HepG2 (cell line): ENCODE results near the gene SAMM50. TPM values are rescaled to one million over a fixed set of nuclear protein-coding genes. Genes with fewer than 3 reads are reported as not detected.

Source experiments
- ATAC-seq: fragments of 200-7000 bp; cut with Tn5 transposase; 3 replicates; pipeline ENCODE4 v1.9.1; 2020; ENCODE audit warnings: mild to moderate bottlenecking, moderate library complexity
- BruUV-seq: library from RNA; stranded (reverse); fragments of 400-500 nt; replicated peaks from 2 replicates; lab custom pipeline; 2021; lab: Mats Ljungman, UMichigan
- CTCF ChIA-PET: fragments of 300-600 bp; formaldehyde crosslinking; extraction: SDS; loops from one replicate; lab custom pipeline; 2021; ENCODE audit warnings: low total read pairs, inconsistent platforms, low intra/inter-chr PET ratio; lab: Yijun Ruan, JAX
- POLR2A ChIA-PET: fragments of 350-600 bp; sonication (Branson Sonifier 250); formaldehyde crosslinking; loops from one replicate; lab custom pipeline; 2020; ENCODE audit warnings: antibody characterized with exemption, inconsistent platforms; lab: Yijun Ruan, JAX
- DNase-seq: peaks from one replicate; pipeline ENCODE4 v3.0.0-alpha.2; 2015; ENCODE audit warnings: low spot score
- FAIRE-seq: peaks from 3 replicates; lab custom pipeline; 2011; peaks lifted over from hg19 to GRCh38; lab: Jason Lieb, UNC
- H2AFZ ChIP-seq: one replicate; pipeline ENCODE4 v1.6.1; 2011; ENCODE audit warnings: low read length, inconsistent platforms
- H3K27ac ChIP-seq: fragments of 300-600 bp; 3 replicates; pipeline ENCODE4 v1.8.0; 2011; ENCODE audit warnings: mixed run types, mild to moderate bottlenecking, mixed read lengths, low read length, inconsistent platforms; ENCODE audit not compliant: insufficient read depth; ENCODE audit errors: extremely low read length
- H3K27me3 ChIP-seq, 2 experiments: fragments of 200-600 bp in 1 of 2; 2 replicates in 1 of 2; 3 replicates in 1 of 2; pipeline versions ENCODE4 v1.6.0 to v1.8.0; 2011; ENCODE audit warnings: low read length in 2 of 2, mild to moderate bottlenecking in 2 of 2, moderate library complexity in 2 of 2, inconsistent platforms in 1 of 2; ENCODE audit not compliant: insufficient read depth in 2 of 2, control insufficient read depth in 1 of 2
- H3K36me3 ChIP-seq, 2 experiments: fragments of 200-600 bp in 1 of 2; replicated peaks in 1 of 2; 2 replicates in 1 of 2; 3 replicates in 1 of 2; pipeline versions ENCODE4 v1.5.1 to v1.8.0; 2011; ENCODE audit warnings: low read length in 2 of 2, inconsistent platforms in 1 of 2; ENCODE audit not compliant: insufficient read depth in 2 of 2, control insufficient read depth in 1 of 2
- H3K4me1 ChIP-seq: 2 replicates; pipeline ENCODE4 v1.5.1; 2012; ENCODE audit warnings: low read length, inconsistent platforms; ENCODE audit not compliant: insufficient read depth
- H3K4me2 ChIP-seq: 2 replicates; pipeline ENCODE4 v1.6.0; 2011; ENCODE audit warnings: low read depth, low read length, inconsistent platforms
- H3K4me3 ChIP-seq, 3 experiments: fragments of 200-600 bp in 1 of 3; sonication (generic), shearing (Covaris generic) in 1 of 3; replicated peaks in 1 of 3; 2 replicates each; pipeline ENCODE4 v1.5.1; 2011 to 2016; ENCODE audit warnings: low read length in 3 of 3, inconsistent platforms in 2 of 3, low read depth in 2 of 3, mild to moderate bottlenecking in 2 of 3, control low read depth in 1 of 3, mixed read lengths in 1 of 3; ENCODE audit not compliant: insufficient read depth in 1 of 3
- H3K79me2 ChIP-seq: one replicate; pipeline ENCODE4 v1.6.1; 2011; ENCODE audit warnings: low read length, inconsistent platforms; ENCODE audit not compliant: insufficient read depth
- H3K9ac ChIP-seq: 2 replicates; pipeline ENCODE4 v1.6.0; 2011; ENCODE audit warnings: mild to moderate bottlenecking, low read depth, low read length, inconsistent platforms; ENCODE audit not compliant: insufficient read depth
- H3K9me3 ChIP-seq: 2 replicates; pipeline ENCODE4 v1.5.1; 2012; ENCODE audit warnings: mild to moderate bottlenecking, low read length
- H4K20me1 ChIP-seq: 2 replicates; pipeline ENCODE4 v1.6.0; 2011; ENCODE audit warnings: inconsistent platforms, mild to moderate bottlenecking, low read length, moderate library complexity; ENCODE audit not compliant: insufficient read depth
- ASH2L ChIP-seq: fragments of 300-600, 200-600 bp; sonication (generic); IDR thresholded peaks from 2 replicates; pipeline ENCODE4 v1.7.0; 2017; ENCODE audit warnings: low read depth, mild to moderate bottlenecking, moderate library complexity, mixed read lengths, low read length; ENCODE audit not compliant: insufficient read length
- RAD21 ChIP-seq: fragments of 450-650 bp; formaldehyde crosslinking; IDR thresholded peaks from 2 replicates; pipeline ENCODE4 v1.5.0; 2020; ENCODE audit warnings: mild to moderate bottlenecking
- RBFOX2 ChIP-seq: fragments of 200-400 bp; formaldehyde crosslinking; IDR thresholded peaks from 2 replicates; pipeline ENCODE4 v1.6.1; 2017; ENCODE audit warnings: low read depth, mild to moderate bottlenecking, low read length
- STAG1 ChIP-seq: sonication (generic); formaldehyde crosslinking; IDR thresholded peaks from 2 replicates; pipeline ENCODE4 v1.4.0; 2020; ENCODE audit warnings: missing genetic modification reagents
- ZBTB33 ChIP-seq: sonication (generic); formaldehyde crosslinking; IDR thresholded peaks from 2 replicates; pipeline ENCODE4 v1.4.0; 2020; ENCODE audit warnings: missing genetic modification reagents
- ZBTB37 ChIP-seq: sonication (generic); formaldehyde crosslinking; IDR thresholded peaks from 2 replicates; pipeline ENCODE4 v1.4.0; 2020; ENCODE audit warnings: mild to moderate bottlenecking, missing genetic modification reagents
- ZNF292 ChIP-seq: sonication (generic); formaldehyde crosslinking; IDR thresholded peaks from 2 replicates; pipeline ENCODE4 v1.8.1; 2022; ENCODE audit warnings: mild to moderate bottlenecking, low read depth, missing genetic modification reagents, borderline replicate concordance
- ZNF513 ChIP-seq: sonication (generic); formaldehyde crosslinking; conservative IDR thresholded peaks from 2 replicates; pipeline ENCODE4 v1.5.0; 2020; ENCODE audit warnings: missing genetic modification reagents
- ZNF75D ChIP-seq: sonication (generic); formaldehyde crosslinking; IDR thresholded peaks from 2 replicates; pipeline ENCODE4 v1.8.1; 2023; ENCODE audit warnings: missing genetic modification reagents, mild to moderate bottlenecking, borderline replicate concordance
- ZNF768 ChIP-seq: sonication (generic); formaldehyde crosslinking; IDR thresholded peaks from 2 replicates; pipeline ENCODE4 v1.4.0; 2020; ENCODE audit warnings: missing genetic modification reagents
- WGBS: methylation state at CpG from one replicate; pipeline ENCODE4 v1.1.6; 2017; ENCODE audit warnings: low lambda C conversion rate; 5-methylcytosine and 5-hydroxymethylcytosine counted together
- in situ Hi-C: cut with HindIII; loops from 2 replicates; pipeline ENCODE4 v1.10.0; 2017; ENCODE audit warnings: low pct_unique_long_range_greater_than_20kb; ENCODE audit not compliant: extremely low pct_ligation_motif_present
- intact Hi-C: fragments of 100-400 bp; cut with micrococcal nuclease; formaldehyde crosslinking; loops from one replicate; pipeline ENCODE4 v1.10.0; 2022; ENCODE audit not compliant: unreplicated experiment
- polyA plus RNA-seq, 8 experiments: library from polyadenylated mRNA; depleted of rRNA in 3 of 8; stranded (reverse) in 7 of 8; unstranded in 1 of 8; fragments of >200 nt; fragmentation: Illumina TruSeq in 4 of 8; extraction: Trizol in 4 of 8; gene quantifications; 2 replicates each; pipeline versions ENCODE4 v1.2.1 to v1.2.3, GENCODE V29; 2011 to 2016; ENCODE audit warnings: low read depth in 4 of 8, missing spikeins in 1 of 8, mixed read lengths in 1 of 8; ENCODE audit not compliant: insufficient read depth in 1 of 8
- total RNA-seq, 5 experiments: library from RNA; depleted of rRNA; stranded (reverse); fragments of >200 nt; fragmentation: Illumina TruSeq; extraction: Trizol; gene quantifications; 2 replicates each; pipeline ENCODE4 v1.2.3, GENCODE V29; 2016; ENCODE audit warnings: low read depth in 1 of 5

The SAMM50 gene
- total and polyA plus RNA-seq, 2 of the 13 experiments (the other 11 are each of a cell fraction or from before 2014, with no cell fraction given) = 34.7 to 63.4 TPM

- no peaks in the 10 kb centered on the region for H3K79me2 ChIP-seq
- H3K9me3 ChIP-seq = no peaks in the 10 kb centered on the region
- POLR2A ChIA-PET = no interaction called here
- peak; percentile 20; the same call in 1 of the 3 replicates for ATAC-seq
- TF ChIP-seq ZNF768 (CRISPR knock-in tag) (0 out of 2 replicates have a peak, but pooled peaks have one; percentile 17), ASH2L (no peak)
- TF ChIP-seq, all 625 proteins: peak for 1
- Histone ChIP-seq H4K20me1 (peaks cover 4% of the 10 kb centered on the region; the same call in 1 of the 2 replicates), H3K27me3 (no peaks in the 10 kb centered on the region), H3K4me2 (no peak overlapping the region), H3K4me1 (peaks cover 7% of the 10 kb centered on the region), H3K27ac (no peak overlapping the region), H3K4me3 (no peak overlapping the region), H3K36me3 (peaks cover 37 to 83% of the 10 kb centered on the region in 2 experiments), H3K9ac (no peak overlapping the region), H2AFZ (no peak overlapping the region)
- intact Hi-C loops = no loop called here
- no peak for FAIRE-seq
- DNase-seq = no peak
- in situ Hi-C loops = loop anchor here (5.0 kb wide), 1 partner anchor 635 kb away; no protein-coding TSS in a partner anchor
- no TSS peak for BruUV-seq
- CTCF ChIA-PET = interaction anchor here (1.7 to 2.2 kb wide), 3 partner anchors 89 to 634 kb away, joined by 8 to 27 read pairs (median 17); no protein-coding TSS in a partner anchor
- WGBS = 99% methylated on average over 10 of the region's 16 CpGs
Measured at GRCh38 chr22:43992331-43992821, 37.1 kb downstream of the SAMM50 start.

GRCh38 chr22:43993072-43993760 lies 38.0 kb downstream of the SAMM50 start:
- Histone ChIP-seq H3K36me3 (peaks cover 34 to 86% of the 10 kb centered on the region in 2 experiments), H3K9me3 (no peaks in the 10 kb centered on the region), H3K27me3 (no peaks in the 10 kb centered on the region), H3K4me3 (no peak overlapping the region), H3K79me2 (no peaks in the 10 kb centered on the region), H2AFZ (no peak overlapping the region), H4K20me1 (peaks cover 4% of the 10 kb centered on the region; the same call in 1 of the 2 replicates), H3K9ac (no peak overlapping the region), H3K4me1 (peaks cover 7% of the 10 kb centered on the region), H3K4me2 (no peak overlapping the region), H3K27ac (no peak overlapping the region)
- WGBS = 65% methylated on average over 11 of the region's 20 CpGs
- POLR2A ChIA-PET = no interaction called here
- peak; percentile 34 for DNase-seq
- BruUV-seq = no TSS peak
- in situ Hi-C loops (loop anchor here (5.0 kb wide), 1 partner anchor 634 kb away; no protein-coding TSS in a partner anchor), intact Hi-C loops (loop anchor here (1.0 kb wide), 2 partner anchors 88 to 633 kb away; no protein-coding TSS in a partner anchor)
- peak; percentile 91 for ATAC-seq
- CTCF ChIA-PET = interaction anchor here (1.7 to 2.2 kb wide), 3 partner anchors 88 to 633 kb away, joined by 8 to 27 read pairs (median 17); no protein-coding TSS in a partner anchor
- FAIRE-seq = peak; percentile 54
- TF ChIP-seq ZBTB33 (CRISPR knock-in tag) = peak; percentile 93
- TF ChIP-seq RAD21 = peak; percentile 59
- TF ChIP-seq RBFOX2 = no peak
- TF ChIP-seq ZBTB37 (CRISPR knock-in tag) = no peak
- TF ChIP-seq STAG1 (CRISPR knock-in tag) = peak; percentile 83
- no peak for TF ChIP-seq ZNF75D
- TF ChIP-seq ZNF513 = no peak
- TF ChIP-seq ZNF292 (CRISPR knock-in tag) = no peak
